Inferior parietal cortex (tissue), 1 donor: Measurements from ENCODE around the gene CDK5RAP3.
"Not testable (repeated sequence)": the region's sequence is repeated elsewhere in the genome, so short reads cannot be mapped to it uniquely, and the experiment has no call there.

ENCODE experiments used
- DNase-seq: peaks from one replicate; pipeline ENCODE4 v3.0.0-alpha.2; 2016; ENCODE audit errors: extremely low spot score

CDK5RAP3 gene

GRCh38 chr17:47970725-47971499 lies at the start of gene CDK5RAP3:
Gene CDK5RAP3 (plus strand): TSS chr17:47971113. CDS start chr17:47971147, 34 bp downstream.
- DNase-seq: peak; percentile 99

GRCh38 chr17:47924785-47925677 lies 45.9 kb upstream of the CDK5RAP3 start:
- DNase-seq: no peak

GRCh38 chr17:47925678-47925988 lies 45.3 kb upstream of the CDK5RAP3 start:
- DNase-seq: no peak

- DNase-seq: no peak
These were observed 43.0 kb upstream of the CDK5RAP3 start for GRCh38 chr17:47927821-47928400.

GRCh38 chr17:47928415-47928814 lies 42.5 kb upstream of the CDK5RAP3 start:
- no peak for DNase-seq

GRCh38 chr17:47929218-47930000 lies 41.5 kb upstream of the CDK5RAP3 start:
- DNase-seq: no peak

GRCh38 chr17:47931848-47932247 lies 39.1 kb upstream of the CDK5RAP3 start:
- DNase-seq: no peak

GRCh38 chr17:47934856-47935255 lies 36.1 kb upstream of the CDK5RAP3 start:
- no peak for DNase-seq

GRCh38 chr17:47935468-47935867 lies 35.4 kb upstream of the CDK5RAP3 start:
- DNase-seq: not testable (repeated sequence)

GRCh38 chr17:47935961-47936360 lies 35.0 kb upstream of the CDK5RAP3 start:
- DNase-seq: peak; percentile 27

GRCh38 chr17:47937941-47938340 lies 33.0 kb upstream of the CDK5RAP3 start:
- no peak for DNase-seq

- peak; percentile 99 for DNase-seq
These were observed 29.4 kb upstream of the CDK5RAP3 start, which contains the start of gene PNPO for GRCh38 chr17:47941246-47942095. Gene PNPO (plus strand): TSS chr17:47941571. CDS start chr17:47941676, 105 bp downstream.

GRCh38 chr17:47942096-47942510 lies 28.8 kb upstream of the CDK5RAP3 start:
- DNase-seq: no peak

GRCh38 chr17:47942568-47942967 lies 28.3 kb upstream of the CDK5RAP3 start:
- DNase-seq: no peak

GRCh38 chr17:47945080-47945479 lies 25.8 kb upstream of the CDK5RAP3 start:
- DNase-seq: peak; percentile 36

- DNase-seq: no peak
These were observed 25.1 kb upstream of the CDK5RAP3 start for GRCh38 chr17:47945529-47946508.

GRCh38 chr17:47946516-47946915 lies 24.4 kb upstream of the CDK5RAP3 start:
- no peak for DNase-seq

GRCh38 chr17:47946929-47947397 lies 23.9 kb upstream of the CDK5RAP3 start:
- peak; percentile 68 for DNase-seq

- no peak for DNase-seq
These were observed 22.2 kb upstream of the CDK5RAP3 start for GRCh38 chr17:47948706-47949196.
